KMS-11 (cell line): ENCODE measurements around the gene RPS29.

Experiments used
- H2AFZ ChIP-seq: fragments of 200-600 bp; sonication (generic); 2 replicates; pipeline ENCODE4 v1.6.1; 2016; ENCODE audit warnings: antibody characterized with exemption, mixed run types, low read depth
- H3K27ac ChIP-seq: fragments of 200-600 bp; sonication (generic); 2 replicates; pipeline ENCODE4 v1.6.1; 2016; ENCODE audit warnings: mild to moderate bottlenecking, mixed run types
- H3K27me3 ChIP-seq: fragments of 200-600 bp; sonication (generic); 2 replicates; pipeline ENCODE4 v1.6.1; 2017; ENCODE audit warnings: mild to moderate bottlenecking, low read depth, mixed run types, moderate library complexity; ENCODE audit not compliant: insufficient read depth
- H3K36me3 ChIP-seq: fragments of 200-600 bp; sonication (generic); 2 replicates; pipeline ENCODE4 v1.6.1; 2017; ENCODE audit warnings: mild to moderate bottlenecking, mixed run types; ENCODE audit not compliant: insufficient read depth
- H3K4me1 ChIP-seq: fragments of 200-600 bp; sonication (generic); 2 replicates; pipeline ENCODE4 v1.6.1; 2016; ENCODE audit warnings: mild to moderate bottlenecking, low read depth, mixed run types; ENCODE audit not compliant: poor library complexity, severe bottlenecking
- H3K4me2 ChIP-seq: fragments of 200-600 bp; sonication (generic); 2 replicates; pipeline ENCODE4 v1.7.0; 2016; ENCODE audit warnings: mild to moderate bottlenecking, mixed run types
- H3K4me3 ChIP-seq: fragments of 200-600 bp; sonication (generic); IDR thresholded peaks from 2 replicates; pipeline ENCODE4 v1.6.1; 2017; ENCODE audit warnings: low read depth, low read length, mixed read lengths; ENCODE audit not compliant: insufficient read depth
- H3K79me2 ChIP-seq: fragments of 200-600 bp; sonication (generic); 2 replicates; pipeline ENCODE4 v1.6.1; 2016; ENCODE audit warnings: low read depth, mixed run types; ENCODE audit not compliant: insufficient read depth
- H3K9ac ChIP-seq: fragments of 200-600 bp; sonication (generic); 2 replicates; pipeline ENCODE4 v1.6.1; 2016; ENCODE audit warnings: mild to moderate bottlenecking, mixed run types
- H4K20me1 ChIP-seq: fragments of 200-600 bp; sonication (generic); 2 replicates; pipeline ENCODE4 v1.6.1; 2016; ENCODE audit warnings: mild to moderate bottlenecking, mixed run types; ENCODE audit not compliant: insufficient read depth
- TF ChIP-seq, protein P1 (sequence below): fragments of 200-600 bp; sonication (generic); conservative IDR thresholded peaks from 2 replicates; pipeline ENCODE4 v1.6.1; 2017; ENCODE audit warnings: low read depth, mild to moderate bottlenecking, antibody characterized with exemption, low read length, moderate library complexity, mixed read lengths

The RPS29 gene

DNA sequence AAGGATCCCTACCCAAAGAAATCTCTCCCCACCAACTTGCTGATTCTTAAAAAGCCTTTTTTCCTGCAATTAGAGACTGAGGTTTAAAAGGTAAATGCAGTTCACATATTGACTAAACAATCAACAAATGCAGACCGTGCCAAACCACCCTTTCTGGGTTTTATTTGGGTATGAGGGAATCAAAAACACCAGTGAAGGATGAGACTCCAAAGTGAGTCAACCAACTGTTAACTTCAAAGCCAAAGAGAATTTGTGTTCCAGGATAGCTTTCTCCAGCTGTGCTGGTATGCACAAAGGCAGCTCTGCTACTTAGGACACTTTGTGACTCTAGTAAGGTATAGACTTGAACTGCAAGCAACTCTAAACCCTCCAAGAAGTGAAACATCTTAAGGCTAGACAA, 39.4 kb downstream of the RPS29 start:
- no peaks in the 10 kb centered on the region for H3K36me3 ChIP-seq
- no peak overlapping the region for H2AFZ ChIP-seq
- H4K20me1 ChIP-seq, result no peaks in the 10 kb centered on the region
- H3K27me3 ChIP-seq, result no peaks in the 10 kb centered on the region
- TF ChIP-seq, protein P1, sequence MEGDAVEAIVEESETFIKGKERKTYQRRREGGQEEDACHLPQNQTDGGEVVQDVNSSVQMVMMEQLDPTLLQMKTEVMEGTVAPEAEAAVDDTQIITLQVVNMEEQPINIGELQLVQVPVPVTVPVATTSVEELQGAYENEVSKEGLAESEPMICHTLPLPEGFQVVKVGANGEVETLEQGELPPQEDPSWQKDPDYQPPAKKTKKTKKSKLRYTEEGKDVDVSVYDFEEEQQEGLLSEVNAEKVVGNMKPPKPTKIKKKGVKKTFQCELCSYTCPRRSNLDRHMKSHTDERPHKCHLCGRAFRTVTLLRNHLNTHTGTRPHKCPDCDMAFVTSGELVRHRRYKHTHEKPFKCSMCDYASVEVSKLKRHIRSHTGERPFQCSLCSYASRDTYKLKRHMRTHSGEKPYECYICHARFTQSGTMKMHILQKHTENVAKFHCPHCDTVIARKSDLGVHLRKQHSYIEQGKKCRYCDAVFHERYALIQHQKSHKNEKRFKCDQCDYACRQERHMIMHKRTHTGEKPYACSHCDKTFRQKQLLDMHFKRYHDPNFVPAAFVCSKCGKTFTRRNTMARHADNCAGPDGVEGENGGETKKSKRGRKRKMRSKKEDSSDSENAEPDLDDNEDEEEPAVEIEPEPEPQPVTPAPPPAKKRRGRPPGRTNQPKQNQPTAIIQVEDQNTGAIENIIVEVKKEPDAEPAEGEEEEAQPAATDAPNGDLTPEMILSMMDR, result no peak
- no peak overlapping the region for H3K4me2 ChIP-seq
- H3K9ac ChIP-seq, result no peak overlapping the region
- no peak overlapping the region for H3K4me3 ChIP-seq
- H3K27ac ChIP-seq, result no peak overlapping the region
- no peaks in the 10 kb centered on the region for H3K4me1 ChIP-seq
- no peaks in the 10 kb centered on the region for H3K79me2 ChIP-seq

DNA sequence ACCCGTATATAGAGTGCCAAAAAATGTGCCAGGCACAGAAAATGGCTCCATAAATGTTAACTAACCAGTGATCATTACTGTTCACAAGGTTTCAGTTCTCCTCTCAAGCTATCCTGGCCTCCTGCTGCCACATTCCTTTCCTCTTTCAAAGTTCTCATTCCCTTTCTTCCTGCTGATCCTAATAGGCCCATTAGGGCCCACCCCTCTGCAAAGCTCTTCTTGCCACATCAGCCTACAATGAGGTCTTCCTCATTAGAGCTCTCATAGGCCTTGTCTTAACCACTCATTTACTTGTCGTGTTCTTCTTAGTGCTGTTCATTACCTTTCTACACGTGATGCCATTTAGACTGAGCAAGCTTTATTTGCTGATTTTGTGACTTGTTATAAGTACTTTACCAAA, 40.5 kb downstream of the RPS29 start:
- Histone ChIP-seq H2AFZ (no peak overlapping the region), H3K4me1 (no peaks in the 10 kb centered on the region), H3K9ac (no peak overlapping the region), H3K4me2 (no peak overlapping the region), H3K79me2 (no peaks in the 10 kb centered on the region), H3K36me3 (no peaks in the 10 kb centered on the region), H4K20me1 (no peaks in the 10 kb centered on the region), H3K4me3 (no peak overlapping the region), H3K27me3 (no peaks in the 10 kb centered on the region), H3K27ac (no peak overlapping the region)
- TF ChIP-seq, protein P1, result no peak

DNA sequence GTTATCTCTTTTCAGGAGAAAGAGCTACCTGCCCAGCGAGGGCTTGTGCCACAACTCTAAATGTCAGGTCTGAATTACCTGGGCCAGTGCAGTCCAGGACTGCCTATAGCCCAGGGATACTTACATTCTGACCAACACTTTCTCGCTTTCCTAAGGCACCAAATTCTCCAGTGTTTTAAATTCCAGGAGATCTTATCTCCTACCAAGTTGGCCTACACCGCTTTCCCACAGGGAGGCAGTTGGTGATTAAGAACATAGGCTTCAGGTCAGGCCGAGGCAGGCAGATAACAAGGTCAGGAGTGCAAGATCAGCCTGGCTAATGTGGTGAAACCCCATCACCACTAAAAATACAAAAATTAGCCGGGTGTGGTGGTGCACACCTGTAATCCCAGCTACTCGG, 41.1 kb downstream of the RPS29 start:
- no peaks in the 10 kb centered on the region for H3K27me3 ChIP-seq
- H3K4me2 ChIP-seq, result no peak overlapping the region
- H3K4me3 ChIP-seq, result no peak overlapping the region
- no peak overlapping the region for H3K9ac ChIP-seq
- no peaks in the 10 kb centered on the region for H3K79me2 ChIP-seq
- no peak overlapping the region for H2AFZ ChIP-seq
- no peaks in the 10 kb centered on the region for H3K4me1 ChIP-seq
- TF ChIP-seq, protein P1, result no peak
- H4K20me1 ChIP-seq, result no peaks in the 10 kb centered on the region
- no peaks in the 10 kb centered on the region for H3K36me3 ChIP-seq
- no peak overlapping the region for H3K27ac ChIP-seq

DNA sequence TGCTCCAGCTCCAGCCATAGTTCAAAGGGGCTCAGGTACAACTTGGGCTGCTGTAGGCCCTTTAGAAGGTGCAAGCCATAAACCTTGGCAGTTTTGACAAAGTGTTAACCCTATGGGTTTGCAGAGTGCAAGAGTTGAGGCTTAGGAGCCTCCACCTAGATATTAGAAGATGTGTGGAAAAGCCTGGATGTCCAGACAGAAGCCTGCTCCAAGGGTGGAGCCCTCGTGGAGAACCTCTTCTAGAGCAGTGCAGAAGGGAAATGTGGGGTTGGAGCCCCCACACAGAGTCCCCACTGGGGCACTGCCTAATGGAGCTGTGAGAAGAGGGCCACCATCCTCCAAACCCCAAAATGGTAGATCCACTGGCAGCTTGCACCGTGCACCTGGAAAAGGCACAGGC, 45.1 kb downstream of the RPS29 start:
- H3K79me2 ChIP-seq, result no peaks in the 10 kb centered on the region
- H4K20me1 ChIP-seq, result no peaks in the 10 kb centered on the region
- no peak overlapping the region for H3K4me2 ChIP-seq
- no peaks in the 10 kb centered on the region for H3K27me3 ChIP-seq
- no peaks in the 10 kb centered on the region for H3K36me3 ChIP-seq
- no peak overlapping the region for H3K27ac ChIP-seq
- no peak overlapping the region for H3K9ac ChIP-seq
- no peaks in the 10 kb centered on the region for H3K4me1 ChIP-seq
- H2AFZ ChIP-seq, result no peak overlapping the region
- TF ChIP-seq, protein P1, result no peak
- H3K4me3 ChIP-seq, result no peak overlapping the region

DNA sequence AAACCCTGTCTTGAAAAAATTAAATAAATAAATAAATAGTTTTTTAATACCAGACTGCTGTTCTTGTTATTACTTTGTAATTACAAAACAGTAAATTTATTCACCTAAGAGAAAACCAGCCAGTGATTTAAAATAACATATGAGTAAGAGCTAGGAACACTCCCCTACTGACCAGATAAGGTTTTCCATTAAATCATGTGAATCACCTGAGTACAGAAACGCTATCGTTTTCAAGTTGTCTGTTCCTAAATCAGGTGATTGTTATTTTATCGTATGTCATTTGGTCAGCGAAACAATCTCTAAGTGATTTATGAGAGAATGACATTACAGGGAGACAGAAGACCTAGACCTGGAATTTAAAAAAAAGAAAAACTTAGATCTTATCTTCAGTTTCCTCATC, 47.3 kb downstream of the RPS29 start:
- no peaks in the 10 kb centered on the region for H3K4me1 ChIP-seq
- H3K27me3 ChIP-seq, result no peaks in the 10 kb centered on the region
- H3K4me2 ChIP-seq, result no peak overlapping the region
- no peaks in the 10 kb centered on the region for H4K20me1 ChIP-seq
- H3K9ac ChIP-seq, result no peak overlapping the region
- H3K36me3 ChIP-seq, result no peaks in the 10 kb centered on the region
- H3K79me2 ChIP-seq, result no peaks in the 10 kb centered on the region
- H2AFZ ChIP-seq, result no peak overlapping the region
- no peak overlapping the region for H3K4me3 ChIP-seq
- TF ChIP-seq, protein P1, result no peak
- no peak overlapping the region for H3K27ac ChIP-seq
